HL-60 (cell line): ENCODE results near the gene ZC3H10.
A peak's percentile ranks its signal among the peaks of the same experiment; 100 is the strongest.
"Not testable (repeated sequence)": the region's sequence is repeated elsewhere in the genome, so short reads cannot be mapped to it uniquely, and the experiment has no call there.

Source experiments
- DNase-seq, 2 experiments: peaks; one replicate each; pipeline ENCODE4 v3.0.0-alpha.2; 2010 to 2020; ENCODE audit warnings: low read depth in 1 of 2, low spot score in 1 of 2
- H3K27ac ChIP-seq: fragments of 250-450 bp; sonication (Bioruptor Pico); replicated peaks from 2 replicates; pipeline ENCODE4 v1.5.1; 2020; ENCODE audit warnings: mild to moderate bottlenecking, moderate library complexity
- H3K27me3 ChIP-seq: fragments of 250-450 bp; sonication (Bioruptor Pico); 2 replicates; pipeline ENCODE4 v1.5.1; 2021; ENCODE audit warnings: mild to moderate bottlenecking, moderate library complexity; ENCODE audit not compliant: insufficient read depth, poor library complexity, severe bottlenecking
- H3K4me3 ChIP-seq: replicated peaks from 2 replicates; pipeline ENCODE4 v1.5.1; 2011; ENCODE audit warnings: mild to moderate bottlenecking, control low read depth, low read length; ENCODE audit not compliant: insufficient read depth
- CTCF ChIP-seq: IDR thresholded peaks from one replicate; pipeline ENCODE4 v1.5.1; 2011; ENCODE audit warnings: low read length, control low read depth, inconsistent platforms; ENCODE audit not compliant: insufficient read depth
- GABPA ChIP-seq: IDR thresholded peaks from 2 replicates; pipeline ENCODE4 v1.6.1; 2012; ENCODE audit warnings: low read depth
- POLR2AphosphoS5 ChIP-seq: IDR thresholded peaks from 2 replicates; pipeline ENCODE4 v1.6.1; 2012; ENCODE audit warnings: low read depth
- REST ChIP-seq: IDR thresholded peaks from 2 replicates; pipeline ENCODE4 v1.6.1; 2012; ENCODE audit warnings: low read depth; ENCODE audit not compliant: insufficient replicate concordance
- SPI1 ChIP-seq: IDR thresholded peaks from 2 replicates; pipeline ENCODE4 v1.6.1; 2012; ENCODE audit warnings: low read depth, mild to moderate bottlenecking, borderline replicate concordance
- long read RNA-seq: library from polyadenylated mRNA; unstranded; transcript quantifications from one replicate; pipeline ENCODE4 v2.0.0, GENCODE V29; 2020

Gene ZC3H10
- long read RNA-seq, full-length matches to known transcripts = 33 of 34 reads
- long read RNA-seq, partial matches to known transcripts = 0 of 34 reads
- long read RNA-seq, other reads (novel, unspliced or antisense) = 1 of 34 reads

GRCh38 chr12:56117778-56118687, at the start of gene ZC3H10:
Gene ZC3H10 (plus strand): TSS chr12:56118266. CDS start chr12:56120563, 2,297 bp downstream.
- Histone ChIP-seq H3K27ac (peak within 1 kb of the TSS; percentile 96), H3K27me3 (no peaks in the 10 kb centered on the region), H3K4me3 (peak within 1 kb of the TSS; percentile 70)
- DNase-seq = peak; percentile 99 to 100
- TF ChIP-seq REST (no peak), SPI1 (peak; percentile 65; the same call in 1 of the 2 replicates), CTCF (no peak), POLR2AphosphoS5 (peak; percentile 100), GABPA (peak; percentile 98)

GRCh38 chr12:56071648-56072047, 46.4 kb upstream of the ZC3H10 start:
- DNase-seq = no peak
- Histone ChIP-seq H3K27ac (no peak overlapping the region), H3K4me3 (no peak overlapping the region), H3K27me3 (no peaks in the 10 kb centered on the region)
- TF ChIP-seq SPI1 (no peak), CTCF (no peak), GABPA (no peak), REST (no peak), POLR2AphosphoS5 (no peak)

GRCh38 chr12:56074396-56074795, 43.7 kb upstream of the ZC3H10 start:
- H3K4me3 ChIP-seq = no peak overlapping the region
- no peaks in the 10 kb centered on the region for H3K27me3 ChIP-seq
- H3K27ac ChIP-seq = no peak overlapping the region
- TF ChIP-seq SPI1 (no peak), REST (no peak), CTCF (no peak), POLR2AphosphoS5 (no peak), GABPA (no peak)
- DNase-seq = no peak

- DNase-seq, H3K27ac ChIP-seq, H3K4me3 ChIP-seq: not testable (repeated sequence)
- H3K27me3 ChIP-seq = peaks cover 17% of the 10 kb centered on the region
These were observed 40.1 kb upstream of the ZC3H10 start for GRCh38 chr12:56077966-56078365.
